Neural progenitor cell (in vitro differentiated cells): ENCODE data around the gene SPOCK3. TPM values are rescaled to one million over a fixed set of nuclear protein-coding genes. Genes with fewer than 3 reads are reported as not detected.

Experiments
- DNase-seq: peaks from one replicate; pipeline ENCODE4 v3.0.0-alpha.2; 2016; ENCODE audit warnings: low spot score
- H2AFZ ChIP-seq: fragments of 200-600 bp; sonication (generic); replicated peaks from 2 replicates; pipeline ENCODE4 v1.6.1; 2016; ENCODE audit warnings: antibody characterized with exemption
- H3F3A ChIP-seq: fragments of 200-600 bp; sonication (generic); 2 replicates; pipeline ENCODE4 v1.6.1; 2016; ENCODE audit warnings: antibody characterized with exemption, low read depth
- H3K27ac ChIP-seq: fragments of 200-600 bp; sonication (generic); 2 replicates; pipeline ENCODE4 v1.5.1; 2016; ENCODE audit warnings: mild to moderate bottlenecking
- H3K27me3 ChIP-seq: fragments of 200-600 bp; sonication (generic); 2 replicates; pipeline ENCODE4 v1.6.1; 2016; ENCODE audit warnings: mild to moderate bottlenecking, moderate library complexity
- H3K36me3 ChIP-seq: fragments of 200-600 bp; sonication (generic); 2 replicates; pipeline ENCODE4 v1.5.1; 2016
- H3K4me1 ChIP-seq: fragments of 200-600 bp; sonication (generic); 2 replicates; pipeline ENCODE4 v1.6.1; 2016; ENCODE audit warnings: mixed run types
- H3K4me2 ChIP-seq: fragments of 200-600 bp; sonication (generic); 2 replicates; pipeline ENCODE4 v1.6.1; 2016
- H3K4me3 ChIP-seq: fragments of 200-600 bp; sonication (generic); 2 replicates; pipeline ENCODE4 v1.5.1; 2016
- H3K79me2 ChIP-seq: fragments of 200-600 bp; sonication (generic); 2 replicates; pipeline ENCODE4 v1.6.1; 2016; ENCODE audit warnings: low read depth
- H3K9ac ChIP-seq: fragments of 200-600 bp; sonication (generic); 2 replicates; pipeline ENCODE4 v1.6.1; 2016
- H3K9me3 ChIP-seq: fragments of 200-600 bp; sonication (generic); 2 replicates; pipeline ENCODE4 v1.5.1; 2016; ENCODE audit warnings: low read depth
- H4K20me1 ChIP-seq: fragments of 200-600 bp; sonication (generic); 2 replicates; pipeline ENCODE4 v1.6.1; 2016; ENCODE audit warnings: low read depth
- H3K27ac Mint-ChIP-seq: 3 replicates; pipeline ENCODE4 v1.8.0; 2021; ENCODE audit warnings: mixed read lengths
- H3K27me3 Mint-ChIP-seq: 2 replicates; pipeline ENCODE4 v1.8.0; 2022; ENCODE audit warnings: low read depth, mild to moderate bottlenecking, inconsistent platforms, moderate library complexity, mixed read lengths; ENCODE audit not compliant: insufficient read depth
- H3K36me3 Mint-ChIP-seq: 3 replicates; pipeline ENCODE4 v1.8.0; 2021; ENCODE audit warnings: mixed read lengths
- H3K4me1 Mint-ChIP-seq: 3 replicates; pipeline ENCODE4 v1.8.0; 2021; ENCODE audit warnings: mixed read lengths
- H3K4me3 Mint-ChIP-seq: 3 replicates; pipeline ENCODE4 v1.8.0; 2021; ENCODE audit warnings: mild to moderate bottlenecking, moderate library complexity, mixed read lengths
- H3K9me3 Mint-ChIP-seq: 3 replicates; pipeline ENCODE4 v1.8.0; 2020; ENCODE audit warnings: mixed read lengths
- CTCF ChIP-seq: fragments of 200-600 bp; sonication (generic); IDR thresholded peaks from 2 replicates; pipeline ENCODE4 v1.5.1; 2017; ENCODE audit warnings: antibody characterized with exemption, mild to moderate bottlenecking
- EZH2 ChIP-seq: fragments of 200-600 bp; sonication (generic); IDR thresholded peaks from 2 replicates; pipeline ENCODE4 v1.6.1; 2017; ENCODE audit warnings: antibody characterized with exemption, mild to moderate bottlenecking, moderate library complexity
- EZH2phosphoT487 ChIP-seq: fragments of 200-600 bp; sonication (generic); IDR thresholded peaks from 2 replicates; pipeline ENCODE4 v1.6.1; 2017; ENCODE audit warnings: antibody characterized with exemption
- total RNA-seq: library from RNA; depleted of rRNA; stranded (reverse); fragments of >200 nt; gene quantifications from 2 replicates; pipeline ENCODE4 v1.2.3, GENCODE V29; 2015; ENCODE audit warnings: low replicate concordance

Gene SPOCK3
- total RNA-seq, 1 donor from 2014 or later = 0.21 TPM

GRCh38 chr4:166822386-166822785 lies 411.9 kb downstream of the SPOCK3 start:
- H3K79me2 ChIP-seq = no peaks in the 10 kb centered on the region
- no peak for DNase-seq
- no peak overlapping the region for H2AFZ ChIP-seq

GRCh38 chr4:166816890-166817289 lies 417.4 kb downstream of the SPOCK3 start:
- no peaks in the 10 kb centered on the region for H3K79me2 ChIP-seq
- H3K4me2 ChIP-seq = no peak overlapping the region
- H3K36me3 ChIP-seq = no peaks in the 10 kb centered on the region
- H3F3A ChIP-seq = no peaks in the 10 kb centered on the region
- no peaks in the 10 kb centered on the region for H3K27me3 Mint-ChIP-seq
- no peaks in the 10 kb centered on the region for H3K27me3 ChIP-seq
- no peak overlapping the region for H3K27ac ChIP-seq
- H3K9me3 ChIP-seq = no peaks in the 10 kb centered on the region
- DNase-seq = no peak
- H3K4me3 Mint-ChIP-seq = no peak overlapping the region
- no peak for TF ChIP-seq EZH2phosphoT487
- H4K20me1 ChIP-seq = no peaks in the 10 kb centered on the region
- H2AFZ ChIP-seq = no peak overlapping the region
- no peaks in the 10 kb centered on the region for H3K4me1 ChIP-seq
- H3K9ac ChIP-seq = no peak overlapping the region
- no peak overlapping the region for H3K27ac Mint-ChIP-seq
- H3K9me3 Mint-ChIP-seq = no peaks in the 10 kb centered on the region
- no peak overlapping the region for H3K4me3 ChIP-seq
- no peaks in the 10 kb centered on the region for H3K4me1 Mint-ChIP-seq
- H3K36me3 Mint-ChIP-seq = no peaks in the 10 kb centered on the region

More at GRCh38 chr4:166822386-166822785, 411.9 kb downstream of the SPOCK3 start:
- no peak overlapping the region for H3K4me3 ChIP-seq
- H3K36me3 ChIP-seq = no peaks in the 10 kb centered on the region
- Mint-ChIP-seq H3K27ac (no peak overlapping the region), H3K36me3 (no peaks in the 10 kb centered on the region), H3K4me3 (no peak overlapping the region), H3K4me1 (peaks cover 6% of the 10 kb centered on the region), H3K27me3 (no peaks in the 10 kb centered on the region), H3K9me3 (no peaks in the 10 kb centered on the region)
- H3K4me1 ChIP-seq = no peaks in the 10 kb centered on the region
- no peak overlapping the region for H3K9ac ChIP-seq
- H3K27ac ChIP-seq = no peak overlapping the region
- no peaks in the 10 kb centered on the region for H3K9me3 ChIP-seq
- no peaks in the 10 kb centered on the region for H3F3A ChIP-seq
- TF ChIP-seq EZH2phosphoT487 = no peak
- TF ChIP-seq CTCF = no peak
- no peak for TF ChIP-seq EZH2
- H3K4me2 ChIP-seq = no peak overlapping the region
- no peaks in the 10 kb centered on the region for H4K20me1 ChIP-seq
- no peaks in the 10 kb centered on the region for H3K27me3 ChIP-seq

- Histone ChIP-seq H3K9ac (no peak overlapping the region), H4K20me1 (no peaks in the 10 kb centered on the region), H3K79me2 (no peaks in the 10 kb centered on the region), H3K36me3 (no peaks in the 10 kb centered on the region), H3K27me3 (no peaks in the 10 kb centered on the region), H3K4me3 (no peak overlapping the region), H3K9me3 (no peaks in the 10 kb centered on the region), H3K4me2 (no peak overlapping the region), H2AFZ (no peak overlapping the region), H3K4me1 (no peaks in the 10 kb centered on the region), H3K27ac (no peak overlapping the region), H3F3A (no peaks in the 10 kb centered on the region)
- Mint-ChIP-seq H3K27ac (no peak overlapping the region), H3K9me3 (no peaks in the 10 kb centered on the region), H3K36me3 (no peaks in the 10 kb centered on the region), H3K4me3 (no peak overlapping the region), H3K4me1 (no peaks in the 10 kb centered on the region), H3K27me3 (no peaks in the 10 kb centered on the region)
- DNase-seq = no peak
- no peak for TF ChIP-seq EZH2
- no peak for TF ChIP-seq EZH2phosphoT487
- TF ChIP-seq CTCF = no peak
Measured at GRCh38 chr4:166808380-166808779, 425.9 kb downstream of the SPOCK3 start.

GRCh38 chr4:166802346-166802745 lies 431.9 kb downstream of the SPOCK3 start:
- DNase-seq = peak; percentile 23
- H3K9ac ChIP-seq = no peak overlapping the region
- H3K4me2 ChIP-seq = no peak overlapping the region
- no peaks in the 10 kb centered on the region for H3K9me3 Mint-ChIP-seq
- no peak overlapping the region for H3K4me3 Mint-ChIP-seq
- no peak for TF ChIP-seq EZH2phosphoT487
- no peak for TF ChIP-seq CTCF
- no peak for TF ChIP-seq EZH2
- no peaks in the 10 kb centered on the region for H3K36me3 ChIP-seq
- no peak overlapping the region for H3K27ac Mint-ChIP-seq
- no peaks in the 10 kb centered on the region for H3K27me3 ChIP-seq
- no peaks in the 10 kb centered on the region for H3F3A ChIP-seq
- H3K4me3 ChIP-seq = no peak overlapping the region
- H3K4me1 Mint-ChIP-seq = peaks cover 7% of the 10 kb centered on the region
- no peaks in the 10 kb centered on the region for H3K9me3 ChIP-seq
- no peak overlapping the region for H3K27ac ChIP-seq
- H2AFZ ChIP-seq = peak overlapping the region; percentile 30
- no peaks in the 10 kb centered on the region for H3K27me3 Mint-ChIP-seq
- H3K79me2 ChIP-seq = no peaks in the 10 kb centered on the region
- no peaks in the 10 kb centered on the region for H3K4me1 ChIP-seq
- no peaks in the 10 kb centered on the region for H3K36me3 Mint-ChIP-seq
- no peaks in the 10 kb centered on the region for H4K20me1 ChIP-seq
